ENCODE results near the gene SPSB3.

The SPSB3 gene

GRCh38 chr16:1788708-1789100 lies 6.3 kb upstream of the SPSB3 start:
- no peak for DNase-seq (ENCODE audit: low read depth)
- no peak for TF ChIP-seq CTCF (IDR thresholded peaks at IDR 0.05; ENCODE audit: insufficient read depth, low read depth, low read length, missing control alignments)
- no peak overlapping the region for H3K4me3 ChIP-seq (ENCODE audit: low read depth, low read length)

- DNase-seq (ENCODE audit: low read depth): no peak
- no peak overlapping the region for H3K4me3 ChIP-seq (ENCODE audit: low read depth, low read length)
- TF ChIP-seq CTCF (IDR thresholded peaks at IDR 0.05; ENCODE audit: insufficient read depth, low read depth, low read length, missing control alignments): no peak
Observed at GRCh38 chr16:1788095-1788707, 5.8 kb upstream of the SPSB3 start.

- no peak overlapping the region for H3K4me3 ChIP-seq (ENCODE audit: low read depth, low read length)
- no peak for TF ChIP-seq CTCF (IDR thresholded peaks at IDR 0.05; ENCODE audit: insufficient read depth, low read depth, low read length, missing control alignments)
- no peak for DNase-seq (ENCODE audit: low read depth)
Observed at GRCh38 chr16:1787322-1788094, 5.1 kb upstream of the SPSB3 start.

- no peak for DNase-seq (ENCODE audit: low read depth)
- no peak overlapping the region for H3K4me3 ChIP-seq (ENCODE audit: low read depth, low read length)
- TF ChIP-seq CTCF (IDR thresholded peaks at IDR 0.05; ENCODE audit: insufficient read depth, low read depth, low read length, missing control alignments): no peak
Observed at GRCh38 chr16:1787056-1787321, 4.6 kb upstream of the SPSB3 start.

- no peak overlapping the region for H3K4me3 ChIP-seq (ENCODE audit: low read depth, low read length)
- no peak for DNase-seq (ENCODE audit: low read depth)
- TF ChIP-seq CTCF (IDR thresholded peaks at IDR 0.05; ENCODE audit: insufficient read depth, low read depth, low read length, missing control alignments): no peak
Observed at GRCh38 chr16:1786242-1787055, 4.1 kb upstream of the SPSB3 start.

- DNase-seq (ENCODE audit: low read depth): no peak
- no peak overlapping the region for H3K4me3 ChIP-seq (ENCODE audit: low read depth, low read length)
- no peak for TF ChIP-seq CTCF (IDR thresholded peaks at IDR 0.05; ENCODE audit: insufficient read depth, low read depth, low read length, missing control alignments)
Observed at GRCh38 chr16:1785846-1786170, 3.4 kb upstream of the SPSB3 start.

All from GM12865 (cell line).